ENCODE measurements around the gene ETV2. TPM values are rescaled to one million over a fixed set of nuclear protein-coding genes. Genes with fewer than 3 reads are reported as not detected.

The ETV2 gene
- total RNA-seq, 1 experiment from 2014 or later, result 1.5 TPM

GRCh38 chr19:35628565-35629331 lies 12.8 kb upstream of the ETV2 start, which contains the start of gene RBM42 (continued):
- TF ChIP-seq ZBTB33 (IDR thresholded peaks at IDR 0.05; ENCODE audit: extremely low read depth, insufficient replicate concordance, low read length) (no peak), ATF3 (IDR thresholded peaks at IDR 0.05) (no peak)

GRCh38 chr19:35629332-35629633 lies 12.3 kb upstream of the ETV2 start:
- peak overlapping the region; percentile 98 for H3K4me2 ChIP-seq (ENCODE audit: low read length)
- RAD21 ChIA-PET (ENCODE audit: low non-redundant PET in 1 of 2, low total read pairs in 2 of 2, uncharacterized antibody in 2 of 2, unreplicated experiment in 2 of 2), result no interaction called here
- no peak overlapping the region for H2AFZ ChIP-seq (ENCODE audit: low read depth, low read length, poor library complexity, severe bottlenecking)
- no peak for ATAC-seq
- peaks cover 14% of the 10 kb centered on the region for H3K79me2 ChIP-seq (ENCODE audit: insufficient read depth, low read length)
- peaks cover 22 to 23% of the 10 kb centered on the region in 2 experiments; a peak in 3 of 4 replicates for H3K36me3 ChIP-seq (ENCODE audit: control insufficient read depth in 1 of 2, insufficient read depth in 2 of 2, low read length in 2 of 2)
- peak overlapping the region; percentile 73 for H3K27ac ChIP-seq (ENCODE audit: low read depth, low read length)
- H3K9ac ChIP-seq (ENCODE audit: low read length), result peak overlapping the region; percentile 92
- POLR2A ChIA-PET, result no interaction called here
- CTCF ChIA-PET, result no interaction called here
- DNase-seq (ENCODE audit: low read depth, low spot score), result no peak
- H3K4me1 ChIP-seq (ENCODE audit: control insufficient read depth in 1 of 2, insufficient read depth in 2 of 2, low read length in 2 of 2), result peaks cover 7 to 9% of the 10 kb centered on the region in 2 experiments; a peak in 3 of 4 replicates
- no peaks in the 10 kb centered on the region for H3K27me3 ChIP-seq (ENCODE audit: insufficient read depth, low read length)
- TF ChIP-seq SIN3A (IDR thresholded peaks at IDR 0.05; ENCODE audit: low read depth) (0 out of 2 replicates have a peak, but pooled peaks have one; percentile 4), CEBPB (IDR thresholded peaks at IDR 0.05; ENCODE audit: low read depth) (no peak)
- TSS peak; percentile 73 for BruUV-seq (replicated peaks)
- H3K9me2 ChIP-seq (ENCODE audit: insufficient read depth), result no peaks in the 10 kb centered on the region
- H3K9me3 ChIP-seq (ENCODE audit: control insufficient read depth in 1 of 2, insufficient read depth in 1 of 2, low read depth in 1 of 2, low read length in 2 of 2), result no peaks in the 10 kb centered on the region
- intact Hi-C loops (cut with micrococcal nuclease), result no loop called here
- H3K4me3 ChIP-seq (replicated peaks in 1 of 2; ENCODE audit: low read depth in 1 of 2, low read length in 2 of 2), result peak overlapping the region; percentile 89 to 97
- no peaks in the 10 kb centered on the region for H4K20me1 ChIP-seq (ENCODE audit: insufficient read depth)

All from HCT116 (cell line).